HEK293 (cell line): ENCODE results near the gene RGSL1.
A peak's percentile ranks its signal among the peaks of the same experiment; 100 is the strongest.

Experiments used
- CTCF ChIA-PET: fragments of 350-600 bp; formaldehyde crosslinking; extraction: SDS; loops from one replicate; lab custom pipeline; 2021; ENCODE audit warnings: antibody characterized with exemption; lab: Yijun Ruan, JAX
- POLR2A ChIA-PET: fragments of 300-600 bp; formaldehyde crosslinking; extraction: SDS; loops from one replicate; lab custom pipeline; 2020; ENCODE audit warnings: antibody characterized with exemption, inconsistent platforms; lab: Yijun Ruan, JAX
- H3K27ac ChIP-seq: fragments of 200-500 bp; sonication (Bioruptor generic); 2 replicates; pipeline ENCODE4 v1.5.1; 2014; ENCODE audit warnings: low read depth, low read length, control low read depth, inconsistent platforms; ENCODE audit errors: extremely low read depth
- H3K36me3 ChIP-seq, 2 experiments: fragments of 200-500 bp in 1 of 2; sonication (Bioruptor generic) in 1 of 2; 1 replicate in 1 of 2; 2 replicates in 1 of 2; pipeline ENCODE4 v1.5.1; 2014 to 2017; ENCODE audit warnings: inconsistent platforms in 2 of 2, low read length in 2 of 2; ENCODE audit not compliant: control insufficient read depth in 2 of 2, insufficient read depth in 1 of 2
- H3K4me1 ChIP-seq: fragments of 200-500 bp; sonication (Bioruptor generic); 2 replicates; pipeline ENCODE4 v1.5.1; 2014; ENCODE audit warnings: mild to moderate bottlenecking, low read length, inconsistent platforms; ENCODE audit not compliant: control insufficient read depth, insufficient read depth
- H3K4me3 ChIP-seq: 2 replicates; pipeline ENCODE4 v1.5.1; 2011; ENCODE audit warnings: low read depth, mild to moderate bottlenecking, control low read depth, low read length, moderate library complexity
- H3K9me3 ChIP-seq: fragments of 200-500 bp; sonication (Bioruptor generic); 2 replicates; pipeline ENCODE4 v1.5.1; 2014; ENCODE audit warnings: low read depth, low read length, inconsistent platforms; ENCODE audit not compliant: control insufficient read depth, insufficient read depth
- FEZF1 ChIP-seq: fragments of 450-650 bp; formaldehyde crosslinking; IDR thresholded peaks from 2 replicates; pipeline ENCODE4 v1.5.1; 2016; ENCODE audit warnings: missing biosample characterization, missing genetic modification characterization
- KLF17 ChIP-seq: fragments of 450-650 bp; formaldehyde crosslinking; IDR thresholded peaks from 2 replicates; pipeline ENCODE4 v1.5.1; 2016; ENCODE audit warnings: missing biosample characterization, missing genetic modification characterization
- REPIN1 ChIP-seq: fragments of 450-650 bp; formaldehyde crosslinking; IDR thresholded peaks from 2 replicates; pipeline ENCODE4 v1.5.1; 2017; ENCODE audit warnings: missing biosample characterization, missing genetic modification characterization, low read depth
- ZEB2 ChIP-seq: fragments of 450-650 bp; formaldehyde crosslinking; IDR thresholded peaks from 2 replicates; pipeline ENCODE4 v1.5.1; 2016; ENCODE audit warnings: missing biosample characterization, missing genetic modification characterization
- ZFP41 ChIP-seq: fragments of 450-650 bp; formaldehyde crosslinking; IDR thresholded peaks from 2 replicates; pipeline ENCODE4 v1.5.1; 2016; ENCODE audit warnings: missing biosample characterization, missing genetic modification characterization, borderline replicate concordance
- ZFP69B ChIP-seq: fragments of 450-650 bp; formaldehyde crosslinking; IDR thresholded peaks from 2 replicates; pipeline ENCODE4 v1.5.1; 2016; ENCODE audit warnings: missing biosample characterization, missing genetic modification characterization
- ZIC2 ChIP-seq: fragments of 450-650 bp; formaldehyde crosslinking; IDR thresholded peaks from 2 replicates; pipeline ENCODE4 v1.5.1; 2016; ENCODE audit warnings: missing biosample characterization, missing genetic modification characterization
- ZNF114 ChIP-seq: fragments of 450-650 bp; formaldehyde crosslinking; IDR thresholded peaks from 2 replicates; pipeline ENCODE4 v1.5.0; 2017; ENCODE audit warnings: missing biosample characterization, missing genetic modification characterization
- ZNF121 ChIP-seq: fragments of 450-650 bp; formaldehyde crosslinking; IDR thresholded peaks from 2 replicates; pipeline ENCODE4 v1.5.1; 2016; ENCODE audit warnings: missing biosample characterization, missing genetic modification characterization
- ZNF19 ChIP-seq: fragments of 450-650 bp; formaldehyde crosslinking; IDR thresholded peaks from 2 replicates; pipeline ENCODE4; 2016; ENCODE audit warnings: missing biosample characterization, missing genetic modification characterization, low read depth
- ZNF202 ChIP-seq: fragments of 450-650 bp; formaldehyde crosslinking; IDR thresholded peaks from 2 replicates; pipeline ENCODE4 v1.5.1; 2016; ENCODE audit warnings: missing biosample characterization, missing genetic modification characterization, borderline replicate concordance
- ZNF214 ChIP-seq: fragments of 450-650 bp; formaldehyde crosslinking; IDR thresholded peaks from 2 replicates; pipeline ENCODE4 v1.5.1; 2017; ENCODE audit warnings: missing biosample characterization, mild to moderate bottlenecking, missing genetic modification characterization, borderline replicate concordance
- ZNF23 ChIP-seq: fragments of 450-650 bp; formaldehyde crosslinking; IDR thresholded peaks from 2 replicates; pipeline ENCODE4 v1.5.1; 2016; ENCODE audit warnings: missing biosample characterization, missing genetic modification characterization, borderline replicate concordance
- ZNF280D ChIP-seq: fragments of 450-650 bp; formaldehyde crosslinking; IDR thresholded peaks from 2 replicates; pipeline ENCODE4 v1.5.1; 2016; ENCODE audit warnings: missing biosample characterization, missing genetic modification characterization
- ZNF311 ChIP-seq: fragments of 450-650 bp; formaldehyde crosslinking; IDR thresholded peaks from 2 replicates; pipeline ENCODE4 v1.5.1; 2017; ENCODE audit warnings: missing biosample characterization, missing genetic modification characterization, borderline replicate concordance
- ZNF324 ChIP-seq: fragments of 450-650 bp; formaldehyde crosslinking; IDR thresholded peaks from 2 replicates; pipeline ENCODE4 v1.5.1; 2016; ENCODE audit warnings: missing biosample characterization, missing genetic modification characterization
- ZNF354C ChIP-seq: fragments of 450-650 bp; formaldehyde crosslinking; IDR thresholded peaks from 2 replicates; pipeline ENCODE4 v1.5.1; 2016; ENCODE audit warnings: missing biosample characterization, missing genetic modification characterization, low read depth, borderline replicate concordance
- ZNF473 ChIP-seq: fragments of 450-650 bp; formaldehyde crosslinking; IDR thresholded peaks from 2 replicates; pipeline ENCODE4 v1.5.1; 2017; ENCODE audit warnings: missing biosample characterization, missing genetic modification characterization
- ZNF514 ChIP-seq: fragments of 450-650 bp; formaldehyde crosslinking; IDR thresholded peaks from 2 replicates; pipeline ENCODE4 v1.5.1; 2016; ENCODE audit warnings: missing biosample characterization, missing genetic modification characterization
- ZNF560 ChIP-seq: fragments of 450-650 bp; formaldehyde crosslinking; IDR thresholded peaks from 2 replicates; pipeline ENCODE4 v1.5.1; 2017; ENCODE audit warnings: missing biosample characterization, missing genetic modification characterization, borderline replicate concordance
- ZNF785 ChIP-seq: fragments of 450-650 bp; formaldehyde crosslinking; IDR thresholded peaks from 2 replicates; pipeline ENCODE4 v1.5.1; 2016; ENCODE audit warnings: missing biosample characterization, missing genetic modification characterization
- ZXDB ChIP-seq: fragments of 450-650 bp; formaldehyde crosslinking; IDR thresholded peaks from 2 replicates; pipeline ENCODE4 v1.5.1; 2016; ENCODE audit warnings: missing biosample characterization, missing genetic modification characterization
- TF ChIP-seq, protein P1 (sequence below): fragments of 450-650 bp; formaldehyde crosslinking; optimal IDR thresholded peaks from 2 replicates; pipeline ENCODE3; 2016; ENCODE audit warnings: missing biosample characterization, mild to moderate bottlenecking, missing genetic modification characterization
- TF ChIP-seq, protein P2 (sequence below): fragments of 450-650 bp; formaldehyde crosslinking; IDR thresholded peaks from 2 replicates; pipeline ENCODE4 v1.5.1; 2016; ENCODE audit warnings: missing biosample characterization, missing genetic modification characterization
- TF ChIP-seq, protein P3 (sequence below): fragments of 450-650 bp; formaldehyde crosslinking; IDR thresholded peaks from 2 replicates; pipeline ENCODE4; 2016; ENCODE audit warnings: missing biosample characterization, missing genetic modification characterization

RGSL1 gene

GRCh38 chr1:182413486-182413885 lies 36.5 kb upstream of the RGSL1 start:
- POLR2A ChIA-PET = interaction anchor here (1.2 kb wide), 1 partner anchor 9 kb away, joined by 4 read pairs; no protein-coding TSS in a partner anchor
- Histone ChIP-seq H3K4me3 (no peak overlapping the region), H3K27ac (no peak overlapping the region), H3K4me1 (no peaks in the 10 kb centered on the region), H3K36me3 (no peaks in the 10 kb centered on the region), H3K9me3 (no peaks in the 10 kb centered on the region)
- TF ChIP-seq REPIN1 (tag by site-specific recombination) (no peak), ZNF19 (tag by site-specific recombination) (no peak), FEZF1 (tag by site-specific recombination) (no peak), ZNF785 (tag by site-specific recombination) (no peak), ZNF23 (no peak), ZNF514 (tag by site-specific recombination) (no peak), ZNF324 (no peak), ZNF114 (tag by site-specific recombination) (no peak)
- CTCF ChIA-PET = interaction anchor here (0.7 to 1.2 kb wide), 4 partner anchors 17 to 372 kb away, joined by 3 to 6 read pairs (median 4); no protein-coding TSS in a partner anchor

GRCh38 chr1:182413969-182414368 lies 36.0 kb upstream of the RGSL1 start:
- ChIA-PET POLR2A (interaction anchor here (0.7 kb wide), 1 partner anchor 193 kb away, joined by 3 read pairs; no protein-coding TSS in a partner anchor), CTCF (interaction anchor here (0.7 kb wide), 1 partner anchor 181 kb away, joined by 3 read pairs; no protein-coding TSS in a partner anchor)
- Histone ChIP-seq H3K4me3 (no peak overlapping the region), H3K36me3 (no peaks in the 10 kb centered on the region), H3K27ac (no peak overlapping the region), H3K9me3 (no peaks in the 10 kb centered on the region), H3K4me1 (no peaks in the 10 kb centered on the region)
- TF ChIP-seq ZNF473 (tag by site-specific recombination) (no peak), KLF17 (tag by site-specific recombination) (no peak), ZNF311 (tag by site-specific recombination) (no peak), ZIC2 (tag by site-specific recombination) (no peak), ZNF214 (tag by site-specific recombination) (no peak), ZNF121 (tag by site-specific recombination) (peak; percentile 66)
- TF ChIP-seq, protein P1, sequence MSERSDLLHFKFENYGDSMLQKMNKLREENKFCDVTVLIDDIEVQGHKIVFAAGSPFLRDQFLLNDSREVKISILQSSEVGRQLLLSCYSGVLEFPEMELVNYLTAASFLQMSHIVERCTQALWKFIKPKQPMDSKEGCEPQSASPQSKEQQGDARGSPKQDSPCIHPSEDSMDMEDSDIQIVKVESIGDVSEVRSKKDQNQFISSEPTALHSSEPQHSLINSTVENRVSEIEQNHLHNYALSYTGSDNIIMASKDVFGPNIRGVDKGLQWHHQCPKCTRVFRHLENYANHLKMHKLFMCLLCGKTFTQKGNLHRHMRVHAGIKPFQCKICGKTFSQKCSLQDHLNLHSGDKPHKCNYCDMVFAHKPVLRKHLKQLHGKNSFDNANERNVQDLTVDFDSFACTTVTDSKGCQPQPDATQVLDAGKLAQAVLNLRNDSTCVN (tag by site-specific recombination) = no peak

- Histone ChIP-seq H3K4me3 (no peak overlapping the region), H3K9me3 (no peaks in the 10 kb centered on the region), H3K27ac (no peak overlapping the region), H3K4me1 (no peaks in the 10 kb centered on the region), H3K36me3 (no peaks in the 10 kb centered on the region)
- ChIA-PET CTCF (interaction anchor here (0.6 kb wide), 1 partner anchor 199 kb away, joined by 3 read pairs; no protein-coding TSS in a partner anchor), POLR2A (no interaction called here)
- TF ChIP-seq, protein P2, sequence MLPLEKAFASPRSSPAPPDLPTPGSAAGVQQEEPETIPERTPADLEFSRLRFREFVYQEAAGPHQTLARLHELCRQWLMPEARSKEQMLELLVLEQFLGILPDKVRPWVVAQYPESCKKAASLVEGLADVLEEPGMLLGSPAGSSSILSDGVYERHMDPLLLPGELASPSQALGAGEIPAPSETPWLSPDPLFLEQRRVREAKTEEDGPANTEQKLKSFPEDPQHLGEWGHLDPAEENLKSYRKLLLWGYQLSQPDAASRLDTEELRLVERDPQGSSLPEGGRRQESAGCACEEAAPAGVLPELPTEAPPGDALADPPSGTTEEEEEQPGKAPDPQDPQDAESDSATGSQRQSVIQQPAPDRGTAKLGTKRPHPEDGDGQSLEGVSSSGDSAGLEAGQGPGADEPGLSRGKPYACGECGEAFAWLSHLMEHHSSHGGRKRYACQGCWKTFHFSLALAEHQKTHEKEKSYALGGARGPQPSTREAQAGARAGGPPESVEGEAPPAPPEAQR (tag by site-specific recombination) = no peak
- TF ChIP-seq ZNF354C (tag by site-specific recombination) = no peak
- TF ChIP-seq, protein P3, sequence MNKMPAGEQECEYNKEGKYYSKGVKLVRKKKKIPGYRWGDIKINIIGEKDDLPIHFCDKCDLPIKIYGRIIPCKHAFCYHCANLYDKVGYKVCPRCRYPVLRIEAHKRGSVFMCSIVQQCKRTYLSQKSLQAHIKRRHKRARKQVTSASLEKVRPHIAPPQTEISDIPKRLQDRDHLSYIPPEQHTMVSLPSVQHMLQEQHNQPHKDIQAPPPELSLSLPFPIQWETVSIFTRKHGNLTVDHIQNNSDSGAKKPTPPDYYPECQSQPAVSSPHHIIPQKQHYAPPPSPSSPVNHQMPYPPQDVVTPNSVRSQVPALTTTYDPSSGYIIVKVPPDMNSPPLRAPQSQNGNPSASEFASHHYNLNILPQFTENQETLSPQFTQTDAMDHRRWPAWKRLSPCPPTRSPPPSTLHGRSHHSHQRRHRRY (tag by site-specific recombination) = no peak
- no peak for TF ChIP-seq ZEB2 (tag by site-specific recombination)
- TF ChIP-seq ZNF280D (tag by site-specific recombination) = no peak
- no peak for TF ChIP-seq ZFP41
- no peak for TF ChIP-seq ZNF560
- no peak for TF ChIP-seq ZXDB (tag by site-specific recombination)
- TF ChIP-seq ZNF202 (tag by site-specific recombination) = no peak
- TF ChIP-seq ZFP69B = no peak
These were observed 34.2 kb upstream of the RGSL1 start for GRCh38 chr1:182415789-182416188.
